GM10266 (cell line): ENCODE data around the gene RASSF8.
A peak's percentile ranks its signal among the peaks of the same experiment; 100 is the strongest.

Experiments used
- DNase-seq: peaks from one replicate; pipeline ENCODE4 v3.0.0; 2012; ENCODE audit errors: extremely low spot score
- CTCF ChIP-seq: IDR thresholded peaks from 2 replicates; pipeline ENCODE4 v1.5.1; 2012; ENCODE audit warnings: mild to moderate bottlenecking, low read depth; ENCODE audit not compliant: control insufficient read depth, insufficient read depth; ENCODE audit errors: missing control alignments

The RASSF8 gene

GRCh38 chr12:26068503-26068902 is 110.0 kb downstream of the RASSF8 start:
- no peak for TF ChIP-seq CTCF
- no peak for DNase-seq

DNA sequence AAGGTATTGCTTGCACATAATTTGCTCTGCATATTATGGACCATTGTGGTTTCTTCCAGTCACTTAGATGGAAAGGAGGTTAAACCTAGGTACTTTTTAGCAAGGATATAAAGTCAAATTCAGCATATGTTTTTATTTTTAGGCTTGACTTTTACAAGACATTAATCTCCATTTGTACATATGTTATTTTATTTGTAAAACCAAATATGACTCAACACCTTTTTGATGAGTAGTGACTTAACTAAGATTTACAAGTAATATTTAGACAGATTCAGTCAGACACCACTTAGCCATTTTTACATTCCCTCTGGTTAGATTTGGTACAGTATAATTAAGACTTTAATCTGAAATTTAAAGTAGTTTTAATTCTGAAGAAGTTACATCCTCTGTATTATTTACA is 111.3 kb downstream of the RASSF8 start:
- no peak for DNase-seq
- TF ChIP-seq CTCF: no peak

- no peak for DNase-seq
- no peak for TF ChIP-seq CTCF
Measured at GRCh38 chr12:26077915-26078702, 119.6 kb downstream of the RASSF8 start.

GRCh38 chr12:26080911-26081310 is 122.4 kb downstream of the RASSF8 start:
- no peak for DNase-seq
- no peak for TF ChIP-seq CTCF

DNA sequence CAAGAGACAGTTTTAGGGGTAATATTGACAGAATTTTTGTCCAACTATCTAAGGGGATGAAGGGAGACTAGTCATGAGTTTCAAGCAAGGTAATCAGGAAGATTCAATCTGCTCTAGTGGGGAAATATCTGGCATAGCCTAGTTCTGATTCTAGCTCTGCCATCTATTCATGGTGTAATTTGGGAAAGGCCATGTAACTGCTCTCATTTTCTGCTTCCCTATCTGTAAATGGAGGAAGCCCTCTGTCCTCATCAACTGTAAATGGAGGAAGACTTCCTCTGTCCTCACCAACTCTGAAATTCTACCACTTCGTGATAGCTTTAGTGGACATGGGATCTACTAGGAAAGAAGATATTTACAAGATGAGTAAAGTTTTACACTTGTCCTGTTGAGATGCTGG is 128.5 kb downstream of the RASSF8 start:
- no peak for TF ChIP-seq CTCF
- DNase-seq: no peak

DNA sequence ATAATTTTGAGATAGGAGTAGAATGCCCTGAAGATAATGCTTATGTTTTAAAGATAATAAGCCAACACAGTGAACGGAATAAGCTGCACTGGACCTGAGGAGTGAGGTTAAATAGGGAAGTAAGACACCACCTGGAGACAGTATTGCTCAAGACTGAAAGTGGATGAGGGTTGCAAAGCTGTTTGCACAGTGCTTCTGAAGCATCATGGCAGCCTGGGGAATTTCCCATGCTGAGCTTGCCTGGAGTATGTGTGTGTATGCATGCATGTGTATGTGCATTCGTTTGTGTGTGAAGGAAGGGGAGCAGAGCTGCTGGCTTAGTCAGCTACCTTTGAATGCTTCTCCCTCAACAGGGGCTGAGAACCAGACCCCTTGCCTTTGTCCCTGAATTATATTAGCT is 130.5 kb downstream of the RASSF8 start:
- no peak for TF ChIP-seq CTCF
- DNase-seq: peak; percentile 31

- DNase-seq: no peak
- TF ChIP-seq CTCF: no peak
Measured at GRCh38 chr12:26090836-26091510, 132.5 kb downstream of the RASSF8 start.
